ENCODE measurements around the gene ZFP64.

ZFP64 gene

DNA sequence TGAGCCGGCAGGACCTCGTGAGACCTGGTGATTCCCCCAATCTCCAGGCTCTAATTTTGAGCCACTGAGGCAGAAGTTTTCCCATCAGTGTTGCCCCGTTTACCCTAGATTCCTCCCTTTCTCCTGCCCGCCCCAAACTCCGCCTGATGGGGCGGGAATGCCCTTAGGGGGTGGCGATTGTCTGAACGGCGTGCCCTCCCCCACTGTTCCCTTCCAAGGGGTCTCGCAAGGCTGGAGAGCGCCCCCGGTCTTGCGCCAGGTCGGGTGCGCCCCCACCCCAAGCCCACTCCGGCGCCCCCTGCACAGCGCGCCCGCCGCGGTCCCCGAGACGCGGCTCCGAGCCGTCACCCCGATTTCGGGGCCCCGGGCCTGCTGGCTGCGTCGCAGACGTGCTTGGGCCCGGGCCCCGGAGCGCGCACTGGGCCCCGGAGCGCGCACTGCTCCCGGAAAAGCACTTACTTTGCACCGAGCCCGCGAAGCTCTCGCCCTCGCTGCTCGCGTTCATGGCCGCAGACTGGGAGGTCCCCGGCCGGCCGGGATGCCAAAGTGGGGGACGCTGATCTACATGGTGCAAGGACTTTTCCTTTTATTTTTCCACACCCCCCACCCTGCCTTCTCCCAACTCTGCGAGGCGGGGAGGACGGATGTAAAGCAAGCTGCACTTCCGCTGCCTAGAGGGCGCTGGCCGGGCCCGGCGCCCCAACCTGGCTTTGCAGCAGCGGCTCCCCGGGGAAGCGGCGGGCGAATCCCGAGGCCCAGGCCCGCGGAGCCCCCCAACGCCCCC is at the start of gene ZFP64:
TSS of gene ZFP64 (minus strand) at position 648 of the 784 bp plus-strand sequence. CDS start at position 505, 143 bp downstream.
- H3K4me3 ChIP-seq (ENCODE audit: low read length): peak within 1 kb of the TSS; percentile 87
- DNase-seq (ENCODE audit: low read depth): peak; percentile 43
- TF ChIP-seq, protein P1, sequence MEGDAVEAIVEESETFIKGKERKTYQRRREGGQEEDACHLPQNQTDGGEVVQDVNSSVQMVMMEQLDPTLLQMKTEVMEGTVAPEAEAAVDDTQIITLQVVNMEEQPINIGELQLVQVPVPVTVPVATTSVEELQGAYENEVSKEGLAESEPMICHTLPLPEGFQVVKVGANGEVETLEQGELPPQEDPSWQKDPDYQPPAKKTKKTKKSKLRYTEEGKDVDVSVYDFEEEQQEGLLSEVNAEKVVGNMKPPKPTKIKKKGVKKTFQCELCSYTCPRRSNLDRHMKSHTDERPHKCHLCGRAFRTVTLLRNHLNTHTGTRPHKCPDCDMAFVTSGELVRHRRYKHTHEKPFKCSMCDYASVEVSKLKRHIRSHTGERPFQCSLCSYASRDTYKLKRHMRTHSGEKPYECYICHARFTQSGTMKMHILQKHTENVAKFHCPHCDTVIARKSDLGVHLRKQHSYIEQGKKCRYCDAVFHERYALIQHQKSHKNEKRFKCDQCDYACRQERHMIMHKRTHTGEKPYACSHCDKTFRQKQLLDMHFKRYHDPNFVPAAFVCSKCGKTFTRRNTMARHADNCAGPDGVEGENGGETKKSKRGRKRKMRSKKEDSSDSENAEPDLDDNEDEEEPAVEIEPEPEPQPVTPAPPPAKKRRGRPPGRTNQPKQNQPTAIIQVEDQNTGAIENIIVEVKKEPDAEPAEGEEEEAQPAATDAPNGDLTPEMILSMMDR (conservative IDR thresholded peaks at IDR 0.05; ENCODE audit: low read depth, low read length): peak; percentile 65

DNA sequence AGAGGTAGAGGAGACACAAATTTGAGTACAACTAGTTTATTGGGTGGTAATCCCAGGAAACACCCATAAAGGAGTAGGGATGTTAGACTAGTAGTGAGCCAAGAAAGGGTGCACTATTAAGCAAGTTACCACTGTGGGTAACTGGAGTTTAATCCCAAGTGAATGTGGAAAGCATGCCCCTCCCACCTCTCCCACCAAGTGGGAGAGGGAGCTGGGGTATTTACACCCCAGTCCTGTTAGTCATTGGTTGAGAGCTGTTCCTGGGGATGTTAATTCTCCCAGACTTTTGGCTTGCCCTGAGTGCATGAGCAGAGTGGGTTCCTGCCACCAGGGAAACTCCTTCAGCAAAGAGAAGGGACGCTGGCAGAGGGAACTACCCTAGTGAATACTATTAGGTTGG is 49.2 kb upstream of the ZFP64 start:
- no peak overlapping the region for H3K4me3 ChIP-seq (ENCODE audit: low read length)
- TF ChIP-seq, protein P1 (conservative IDR thresholded peaks at IDR 0.05; ENCODE audit: low read depth, low read length): no peak
- no peak for DNase-seq (ENCODE audit: low read depth)

DNA sequence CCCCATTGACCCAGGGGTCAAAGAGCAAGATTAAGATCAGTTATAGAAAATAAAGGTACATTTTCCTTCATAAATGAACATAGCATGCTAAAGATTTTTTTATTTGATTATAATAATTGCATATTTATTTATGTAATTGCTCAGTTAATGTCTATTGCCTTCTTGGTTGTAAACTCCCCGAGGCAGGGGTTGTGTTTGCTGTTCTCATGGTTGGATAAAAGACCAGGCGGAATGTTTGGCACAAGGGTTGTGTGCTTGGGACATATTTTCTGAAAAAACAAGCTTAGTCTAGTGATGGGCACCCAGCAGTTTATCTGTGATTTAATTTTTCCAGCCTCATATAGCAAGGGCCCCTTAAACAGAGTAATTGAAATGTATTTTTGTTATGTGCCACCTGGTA is 47.5 kb upstream of the ZFP64 start:
- no peak for DNase-seq (ENCODE audit: low read depth)
- no peak overlapping the region for H3K4me3 ChIP-seq (ENCODE audit: low read length)
- TF ChIP-seq, protein P1 (conservative IDR thresholded peaks at IDR 0.05; ENCODE audit: low read depth, low read length): no peak

DNA sequence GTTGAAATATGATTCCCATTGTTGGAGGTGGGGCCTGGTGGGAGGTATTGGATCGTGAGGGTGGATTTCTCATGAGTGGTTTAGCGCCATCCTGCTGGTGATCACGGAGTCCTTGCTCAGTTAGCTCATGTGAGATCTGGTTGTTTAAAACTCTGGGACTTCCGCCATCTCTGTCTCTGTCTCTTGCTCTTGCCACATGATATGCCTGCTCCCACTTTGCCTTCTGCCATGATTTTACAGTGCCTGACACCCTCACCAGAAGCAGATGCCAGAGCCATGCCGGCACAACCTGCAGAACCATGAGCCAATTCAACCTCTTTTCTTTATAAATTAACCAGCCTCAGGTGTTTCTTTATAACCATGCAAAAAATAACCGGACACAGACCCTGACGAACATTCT is 44.7 kb upstream of the ZFP64 start:
- TF ChIP-seq, protein P1 (conservative IDR thresholded peaks at IDR 0.05; ENCODE audit: low read depth, low read length): no peak
- DNase-seq (ENCODE audit: low read depth): no peak
- H3K4me3 ChIP-seq (ENCODE audit: low read length): no peak overlapping the region

DNA sequence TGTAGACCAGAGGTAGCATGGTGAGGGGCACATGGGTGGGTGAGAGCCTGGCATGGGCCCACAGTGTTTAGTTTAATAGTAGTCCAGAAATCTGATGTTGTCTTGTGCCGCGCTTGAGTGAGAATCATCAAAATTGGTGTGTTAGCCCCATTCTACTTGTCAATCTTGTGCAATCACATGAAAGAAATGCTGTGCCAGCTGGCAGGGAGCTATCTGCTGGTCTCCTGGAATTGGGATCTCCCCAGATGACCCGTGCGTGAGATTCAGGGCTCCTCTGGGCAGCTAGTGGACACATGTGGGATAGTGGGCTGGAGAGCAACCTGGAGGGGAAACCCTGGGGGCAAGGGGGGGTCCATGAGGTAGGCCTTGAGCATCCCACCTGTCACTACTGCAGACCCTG is 43.5 kb upstream of the ZFP64 start:
- TF ChIP-seq, protein P1 (conservative IDR thresholded peaks at IDR 0.05; ENCODE audit: low read depth, low read length): no peak
- no peak overlapping the region for H3K4me3 ChIP-seq (ENCODE audit: low read length)
- DNase-seq (ENCODE audit: low read depth): no peak

DNA sequence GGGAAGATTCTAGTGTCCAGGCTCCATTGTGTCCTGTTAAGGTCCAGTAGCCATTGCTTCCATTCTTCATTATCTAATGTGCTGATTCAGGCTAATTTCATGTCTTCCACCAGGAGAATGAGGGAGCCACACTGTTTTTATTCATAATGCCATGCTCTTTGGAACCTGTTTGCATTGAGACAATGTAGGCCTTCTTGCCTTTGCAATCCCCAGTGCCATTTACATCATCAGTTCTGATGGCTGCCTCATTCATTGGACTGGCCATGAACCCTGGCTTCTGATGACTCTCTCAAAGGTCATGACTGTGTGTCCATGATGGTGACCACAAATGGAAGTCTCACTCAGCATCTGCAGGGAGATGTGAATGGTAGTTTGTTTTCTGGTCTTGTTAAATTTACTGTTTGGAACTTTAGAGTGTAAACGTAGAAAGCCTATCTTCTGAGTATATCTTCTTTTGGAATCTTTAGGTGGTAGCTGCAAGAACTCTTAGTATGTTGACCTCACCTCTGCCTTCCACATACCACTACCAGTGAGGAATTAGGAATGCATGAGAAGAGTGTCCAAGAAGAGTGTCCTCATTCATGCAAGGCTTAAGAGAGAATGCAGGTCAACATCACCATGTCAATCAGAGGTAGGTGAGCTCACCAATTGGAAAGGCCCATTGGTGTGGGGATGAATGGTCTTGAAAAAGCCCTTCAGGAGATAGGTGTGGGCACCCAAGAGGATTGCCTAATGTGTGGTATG is 42.9 kb upstream of the ZFP64 start:
- TF ChIP-seq, protein P1 (conservative IDR thresholded peaks at IDR 0.05; ENCODE audit: low read depth, low read length): no peak
- no peak for DNase-seq (ENCODE audit: low read depth)
- H3K4me3 ChIP-seq (ENCODE audit: low read length): no peak overlapping the region

Data from retinal pigment epithelial cell (primary cell).